Measurements from ENCODE around the gene SELENOW.
"Not testable (repeated sequence)": the region's sequence is repeated elsewhere in the genome, so short reads cannot be mapped to it uniquely, and the experiment has no call there.

SELENOW gene

DNA sequence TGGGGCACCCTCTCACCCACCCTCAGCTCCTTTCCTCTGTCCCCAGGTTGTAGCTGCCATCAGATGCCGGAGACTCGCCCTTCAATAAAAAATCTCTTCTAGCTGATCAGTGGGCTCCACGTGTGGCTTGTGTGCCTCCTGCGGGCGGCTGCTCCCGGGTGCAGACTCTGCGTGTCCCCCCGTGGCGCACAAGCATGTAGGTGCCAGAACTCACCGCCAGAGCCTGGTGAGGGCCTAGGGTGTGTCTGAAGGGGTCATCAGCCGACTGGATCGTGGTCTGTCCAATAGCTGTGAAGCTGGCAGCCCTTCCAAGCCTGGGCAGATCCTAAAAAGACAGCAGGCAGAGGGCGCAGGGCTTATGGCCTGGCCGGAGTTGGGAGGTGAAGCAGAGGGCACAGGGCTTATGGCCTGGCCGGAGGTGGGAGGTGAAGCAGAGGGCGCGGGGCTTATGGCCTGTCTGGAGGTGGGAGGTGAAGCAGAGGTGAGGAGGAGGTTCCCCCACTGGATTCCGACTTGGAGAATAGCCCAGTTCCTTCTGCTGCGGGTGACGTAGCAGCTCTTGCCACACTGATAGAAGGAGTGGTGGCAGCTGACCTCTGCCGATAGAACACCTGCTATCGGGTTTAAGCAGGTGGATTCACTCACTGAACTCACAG, 21.4 kb upstream of the SELENOW start:
- DNase-seq (ENCODE audit: low spot score): no peak

DNA sequence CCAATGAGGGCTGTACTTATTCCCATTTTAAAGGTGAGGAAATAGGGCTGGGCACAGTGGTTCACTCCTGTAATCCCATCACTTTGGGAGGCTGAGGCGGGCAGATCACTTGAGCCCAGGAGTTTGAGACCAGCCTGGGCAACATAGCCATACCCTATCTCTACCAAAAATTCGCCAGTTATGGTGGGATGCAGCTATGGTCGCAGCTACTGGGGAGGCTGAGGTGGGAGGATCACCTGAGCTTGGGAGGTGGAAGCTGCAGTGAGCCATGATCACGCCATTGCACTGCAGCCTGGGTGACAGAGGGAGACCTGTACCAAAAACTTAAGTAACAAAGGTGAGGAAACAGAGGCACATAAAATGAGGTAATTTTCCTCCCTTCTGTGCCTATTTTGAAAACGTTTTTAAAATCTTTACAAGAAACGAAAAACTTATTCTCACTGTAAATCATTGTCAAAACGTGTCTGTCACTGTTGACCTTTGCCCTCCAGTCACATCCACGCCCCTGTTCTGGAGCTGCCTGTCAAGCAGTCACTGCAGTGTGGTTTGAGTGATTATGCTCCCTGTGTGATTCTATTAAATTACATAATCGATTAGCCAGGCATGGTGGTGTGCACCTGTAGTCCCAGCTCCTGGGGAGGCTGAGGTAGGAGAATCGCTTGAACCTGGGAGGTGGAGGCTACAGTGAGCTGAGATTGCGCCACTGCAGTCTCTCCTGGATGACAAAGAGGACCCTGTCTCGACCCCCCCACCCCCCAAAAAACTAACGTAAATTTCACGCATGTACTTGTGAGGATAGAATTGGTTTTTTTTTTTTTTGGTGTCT, 20.7 kb upstream of the SELENOW start:
- DNase-seq (ENCODE audit: low spot score): no peak

- DNase-seq (ENCODE audit: low spot score): no peak
Measured at GRCh38 chr19:47758443-47758804, 20.1 kb upstream of the SELENOW start.

- DNase-seq (ENCODE audit: low spot score): no peak
Measured at GRCh38 chr19:47760632-47760999, 17.9 kb upstream of the SELENOW start.

DNA sequence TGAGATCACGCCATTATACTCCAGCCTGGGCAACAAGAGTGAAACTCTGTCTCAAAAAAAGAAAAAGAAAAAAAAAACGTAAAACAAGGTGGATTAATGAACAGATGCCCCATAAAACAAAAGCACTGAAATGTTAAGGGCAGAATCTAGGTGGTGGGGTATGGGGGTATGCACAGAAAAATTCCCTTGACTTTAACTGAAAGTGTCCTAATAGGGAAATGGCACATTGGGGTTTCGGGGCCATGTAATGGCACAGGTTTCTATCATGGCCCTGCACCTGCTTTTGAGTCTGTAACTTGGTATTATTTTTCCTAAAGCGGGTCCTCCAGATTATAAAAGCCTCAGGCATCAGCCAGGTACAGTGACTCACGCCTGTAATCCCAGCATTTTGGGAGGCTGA, 16.9 kb upstream of the SELENOW start:
- DNase-seq (ENCODE audit: low spot score): no peak

DNA sequence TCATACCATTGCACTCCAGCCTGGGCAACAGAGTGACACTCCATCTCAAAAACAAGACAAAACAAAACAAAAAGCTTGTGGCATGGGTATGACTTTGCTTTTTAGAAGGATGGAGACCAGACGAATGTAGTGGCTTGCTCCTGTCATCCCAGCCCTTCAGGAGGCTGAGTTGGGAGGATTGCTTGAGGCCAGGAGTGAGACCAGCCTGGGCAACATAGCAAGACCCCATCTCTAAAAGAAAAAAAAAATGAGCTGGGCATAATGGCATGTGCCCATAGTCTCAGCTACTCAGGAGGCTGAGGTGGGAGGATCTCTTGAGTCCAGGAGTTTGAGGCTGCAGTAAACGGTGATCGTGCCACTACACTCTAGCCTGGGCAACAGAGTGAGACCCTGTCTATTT, 16.4 kb upstream of the SELENOW start:
- no peak for DNase-seq (ENCODE audit: low spot score)

DNA sequence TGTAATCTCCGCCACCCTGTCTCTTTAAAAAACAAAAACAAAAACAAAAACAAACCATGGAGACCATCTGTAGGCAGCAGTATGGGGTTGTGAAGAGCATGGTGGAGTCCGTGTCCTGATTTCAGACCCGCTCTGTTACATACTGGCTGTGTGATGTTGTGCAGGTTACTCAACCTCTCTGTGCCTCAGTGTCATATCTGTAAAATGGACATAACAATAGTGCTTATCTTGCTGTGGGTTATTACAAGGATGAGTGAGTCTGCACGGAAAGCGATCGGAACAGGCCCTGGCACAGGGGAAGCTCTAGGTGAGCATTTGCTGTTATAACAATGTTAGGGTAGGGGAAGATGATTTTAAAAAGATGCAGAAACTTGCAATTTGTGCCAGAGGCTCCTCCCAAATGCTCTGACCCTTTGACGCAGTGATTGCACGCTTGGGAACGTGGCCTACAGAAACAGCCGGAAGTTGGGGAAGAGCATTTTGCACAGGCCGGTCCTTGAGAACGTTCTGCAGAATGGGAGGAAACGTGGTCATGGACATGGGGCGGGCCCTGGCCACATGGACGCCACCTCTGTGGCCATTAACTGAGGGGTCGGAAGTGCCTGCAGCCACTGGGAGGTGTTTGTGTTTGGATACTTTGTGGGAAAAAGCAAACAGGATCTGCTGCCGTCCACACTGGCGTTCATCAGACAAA, 15.7 kb upstream of the SELENOW start:
- no peak for DNase-seq (ENCODE audit: low spot score)

GRCh38 chr19:47764705-47765104, 13.8 kb upstream of the SELENOW start:
- DNase-seq (ENCODE audit: low spot score): not testable (repeated sequence)

- DNase-seq (ENCODE audit: low spot score): no peak
Measured at GRCh38 chr19:47765523-47766358, 12.8 kb upstream of the SELENOW start.

DNA sequence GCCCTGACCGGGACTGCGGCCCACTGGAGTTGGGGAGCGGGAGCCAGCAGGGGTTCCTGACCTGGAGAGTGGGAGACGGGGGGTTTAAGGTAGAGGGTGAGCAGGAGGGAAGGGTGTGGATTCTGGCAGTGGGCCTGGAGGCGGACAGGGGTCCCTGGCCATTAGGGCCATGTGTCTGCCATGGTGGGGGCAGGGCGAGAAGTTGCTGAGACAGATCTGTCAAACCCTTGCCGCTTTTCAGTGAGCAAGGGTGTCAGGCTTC, 12.2 kb upstream of the SELENOW start:
- no peak for DNase-seq (ENCODE audit: low spot score)

- no peak for DNase-seq (ENCODE audit: low spot score)
Measured at GRCh38 chr19:47766670-47767069, 11.8 kb upstream of the SELENOW start.

DNA sequence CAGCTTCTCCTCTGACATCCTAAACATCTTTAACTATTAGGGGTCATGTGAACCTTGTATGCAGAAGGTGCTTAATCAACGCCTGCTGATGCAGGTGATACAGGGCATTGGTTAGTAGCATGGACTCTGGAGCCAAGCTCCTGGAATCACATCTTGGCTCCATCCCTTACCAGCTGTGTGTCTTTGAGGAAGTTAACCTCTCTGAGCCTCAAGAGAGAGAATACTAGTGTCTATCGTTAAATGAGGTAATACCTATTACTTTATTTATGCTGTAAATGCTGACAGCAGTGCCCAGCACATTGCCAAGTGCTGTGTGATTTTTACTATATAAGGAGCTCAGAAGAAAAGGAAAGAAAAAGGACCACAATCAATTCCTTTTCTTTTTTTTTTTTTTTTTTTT, 11.2 kb upstream of the SELENOW start:
- no peak for DNase-seq (ENCODE audit: low spot score)

DNA sequence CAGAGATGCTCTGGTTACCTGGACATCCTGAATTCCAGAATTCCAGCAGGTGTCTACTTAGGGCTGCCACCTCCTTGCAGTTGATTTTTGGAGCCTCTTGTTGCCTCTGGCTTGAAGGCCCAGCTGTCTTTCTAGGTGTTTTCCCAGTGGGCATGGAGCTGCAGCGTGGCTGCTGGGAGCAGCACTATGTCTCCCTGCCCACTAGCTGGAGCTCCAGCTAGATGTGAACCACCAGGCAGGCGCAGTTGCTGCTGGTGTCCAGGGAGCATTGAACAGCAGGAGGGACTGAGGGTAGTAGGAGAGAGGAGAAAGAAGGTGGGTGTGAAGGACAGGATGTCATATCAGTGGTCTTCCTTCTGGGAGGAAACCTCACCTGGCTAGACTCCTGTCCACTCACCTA, 9.9 kb upstream of the SELENOW start:
- no peak for DNase-seq (ENCODE audit: low spot score)

DNA sequence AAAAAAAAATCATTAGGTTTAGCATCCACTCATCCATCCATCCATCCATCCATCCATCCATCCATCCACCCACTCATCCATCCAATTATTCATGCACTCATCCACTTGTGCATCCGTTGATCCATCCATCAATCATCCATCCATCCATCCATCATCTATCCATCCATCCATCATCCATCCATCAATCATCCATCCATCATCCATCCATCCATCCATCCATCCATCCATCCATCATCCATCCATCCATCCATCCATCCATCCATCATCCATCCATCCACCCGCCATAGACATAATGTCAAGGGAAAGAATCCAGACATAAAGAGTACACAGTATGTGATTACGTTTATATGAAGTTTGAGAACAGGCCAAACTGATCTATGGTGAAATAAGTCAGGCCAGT, 9.0 kb upstream of the SELENOW start:
- no peak for DNase-seq (ENCODE audit: low spot score)

GRCh38 chr19:47771291-47771690, 7.2 kb upstream of the SELENOW start:
- not testable (repeated sequence) for DNase-seq (ENCODE audit: low spot score)

DNA sequence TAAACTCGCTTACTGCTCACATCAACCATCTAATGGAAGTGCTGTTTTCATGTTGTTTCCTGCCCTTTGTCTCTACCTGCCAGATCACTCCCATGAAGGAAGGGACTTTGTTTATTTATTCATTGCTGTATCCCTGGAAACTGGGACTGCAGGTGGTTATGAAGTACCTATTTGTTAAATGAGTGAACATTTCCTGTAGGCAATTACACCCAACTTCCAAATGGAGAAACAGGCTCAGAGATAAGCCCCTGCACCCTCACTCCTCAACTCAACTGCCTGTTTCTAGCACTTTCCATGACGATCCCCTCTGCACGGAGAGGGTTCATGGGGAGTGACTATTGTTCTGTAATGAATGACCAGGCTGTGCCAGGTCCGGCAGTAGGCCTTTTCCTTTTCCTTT, 1.9 kb upstream of the SELENOW start:
- DNase-seq (ENCODE audit: low spot score): peak; percentile 73

DNA sequence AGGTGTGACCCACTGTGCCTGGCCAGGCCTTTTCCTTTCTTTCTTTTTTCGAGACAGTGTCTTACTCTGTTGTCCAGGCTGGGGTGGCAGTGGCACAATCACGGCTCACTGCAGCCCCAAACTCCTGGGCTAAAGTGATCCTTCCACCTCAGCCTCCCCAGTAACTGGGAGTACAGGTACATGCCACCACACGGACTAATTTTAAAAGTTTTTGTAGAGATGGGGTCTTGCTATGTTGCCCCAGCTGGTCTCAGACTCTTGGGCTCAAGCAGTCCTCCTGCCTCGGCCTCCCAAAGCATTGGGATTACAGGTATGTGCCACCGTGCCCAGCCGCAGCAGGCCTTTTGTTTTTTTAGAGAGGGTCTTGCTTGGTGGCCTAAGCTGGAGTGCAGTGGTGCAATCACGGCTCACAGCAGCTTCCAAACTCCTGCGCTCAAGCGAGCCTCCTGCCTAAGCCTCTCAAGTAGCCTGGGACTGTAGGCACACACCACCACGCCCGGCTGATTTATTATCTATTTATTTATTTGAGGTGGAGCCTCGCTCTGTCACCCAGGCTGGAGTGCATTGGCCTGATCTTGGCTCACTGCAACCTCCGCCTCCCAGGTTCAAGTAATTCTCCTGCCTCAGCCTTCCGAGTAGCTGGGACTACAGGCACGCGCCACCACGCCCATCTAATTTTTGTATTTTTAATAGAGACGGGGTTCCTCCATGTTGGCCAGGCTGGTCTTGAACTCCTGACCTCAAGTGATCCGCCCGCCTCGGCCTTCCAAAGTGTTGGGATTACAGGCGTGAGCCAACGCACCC, 1.1 kb upstream of the SELENOW start:
- not testable (repeated sequence) for DNase-seq (ENCODE audit: low spot score)

- DNase-seq (ENCODE audit: low spot score): peak; percentile 68
Measured at GRCh38 chr19:47778954-47779351, 450 bp downstream of the SELENOW start.

GRCh38 chr19:47779524-47780214, 1.2 kb downstream of the SELENOW start:
- DNase-seq (ENCODE audit: low spot score): no peak

GRCh38 chr19:47780215-47780551, 1.7 kb downstream of the SELENOW start:
- no peak for DNase-seq (ENCODE audit: low spot score)

DNA sequence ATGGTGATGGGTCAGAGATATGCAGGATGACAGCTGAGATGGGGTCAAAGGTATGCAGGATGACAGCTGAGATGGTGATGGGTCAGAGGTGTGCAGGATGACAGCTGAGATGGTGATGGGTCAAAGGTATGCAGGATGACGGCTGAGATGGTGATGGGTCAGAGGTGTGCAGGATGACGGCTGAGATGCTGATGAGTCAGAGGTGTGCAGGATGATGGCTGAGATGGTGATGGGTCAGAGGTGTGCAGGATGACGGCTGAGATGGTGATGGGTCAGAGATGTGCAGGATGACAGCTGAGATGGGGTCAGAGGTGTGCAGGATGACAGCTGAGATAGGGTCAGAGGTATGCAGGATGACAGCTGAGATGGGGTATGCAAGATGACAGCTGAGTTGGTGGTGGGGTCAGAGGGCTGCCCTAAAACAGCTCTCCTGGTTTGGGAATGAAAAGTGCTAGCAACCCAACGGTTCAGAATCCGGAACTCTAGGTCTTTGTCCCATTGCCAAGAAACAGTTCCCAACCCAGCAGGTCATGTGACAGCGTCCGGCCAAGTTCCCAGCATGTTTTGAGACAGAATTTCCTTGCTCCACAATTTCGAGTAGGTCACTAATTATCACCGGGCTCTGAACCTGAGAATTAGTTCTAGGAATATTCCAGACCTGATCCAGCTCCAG, 3.2 kb downstream of the SELENOW start:
- peak; percentile 81 for DNase-seq (ENCODE audit: low spot score)
